Measurements from ENCODE around the gene TENM3.

DNA sequence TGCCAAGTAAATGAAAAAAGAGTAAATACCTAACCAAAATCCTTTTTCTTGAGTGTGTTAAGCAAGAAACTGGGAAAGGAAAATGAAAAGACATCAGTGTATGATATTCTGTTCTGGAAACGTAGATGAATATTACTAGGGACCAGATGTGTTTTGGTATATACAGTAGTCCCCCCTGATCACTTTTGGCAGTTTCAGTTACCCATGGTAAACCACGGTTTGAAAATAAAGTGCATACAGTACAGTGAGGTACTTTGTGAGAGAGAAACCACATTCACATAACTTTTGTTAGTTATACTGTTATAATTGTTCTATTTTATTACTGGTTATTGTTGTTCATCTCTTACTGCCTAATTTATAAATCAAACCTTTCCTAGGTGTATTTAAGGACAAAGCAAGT is 250.9 kb downstream of the TENM3 start:
- TF ChIP-seq ZFP3 (CRISPR knock-in tag; IDR thresholded peaks at IDR 0.05) (no peak), CSDC2 (CRISPR knock-in tag; IDR thresholded peaks at IDR 0.05) (no peak), ZNF565 (CRISPR knock-in tag; conservative IDR thresholded peaks at IDR 0.05; ENCODE audit: low read depth) (no peak), SNAI2 (CRISPR knock-in tag; IDR thresholded peaks at IDR 0.05) (no peak), ZC3H10 (CRISPR knock-in tag; IDR thresholded peaks at IDR 0.05) (no peak), ZFP30 (CRISPR knock-in tag; IDR thresholded peaks at IDR 0.05) (no peak), PATZ1 (CRISPR knock-in tag; IDR thresholded peaks at IDR 0.05; ENCODE audit: borderline replicate concordance) (no peak), ZNF8 (CRISPR knock-in tag; IDR thresholded peaks at IDR 0.05) (no peak), OSR1 (CRISPR knock-in tag; IDR thresholded peaks at IDR 0.05) (no peak)
